HL-60 (cell line): Measurements from ENCODE around the gene CD1D.

Experiments used
- DNase-seq, 2 experiments: peaks; one replicate each; pipeline ENCODE4 v3.0.0-alpha.2; 2010 to 2020; ENCODE audit warnings: low read depth in 1 of 2, low spot score in 1 of 2
- H3K27ac ChIP-seq: fragments of 250-450 bp; sonication (Bioruptor Pico); replicated peaks from 2 replicates; pipeline ENCODE4 v1.5.1; 2020; ENCODE audit warnings: mild to moderate bottlenecking, moderate library complexity
- H3K27me3 ChIP-seq: fragments of 250-450 bp; sonication (Bioruptor Pico); 2 replicates; pipeline ENCODE4 v1.5.1; 2021; ENCODE audit warnings: mild to moderate bottlenecking, moderate library complexity; ENCODE audit not compliant: insufficient read depth, poor library complexity, severe bottlenecking
- H3K4me3 ChIP-seq: replicated peaks from 2 replicates; pipeline ENCODE4 v1.5.1; 2011; ENCODE audit warnings: mild to moderate bottlenecking, control low read depth, low read length; ENCODE audit not compliant: insufficient read depth
- CTCF ChIP-seq: IDR thresholded peaks from one replicate; pipeline ENCODE4 v1.5.1; 2011; ENCODE audit warnings: low read length, control low read depth, inconsistent platforms; ENCODE audit not compliant: insufficient read depth
- GABPA ChIP-seq: IDR thresholded peaks from 2 replicates; pipeline ENCODE4 v1.6.1; 2012; ENCODE audit warnings: low read depth
- POLR2AphosphoS5 ChIP-seq: IDR thresholded peaks from 2 replicates; pipeline ENCODE4 v1.6.1; 2012; ENCODE audit warnings: low read depth
- REST ChIP-seq: IDR thresholded peaks from 2 replicates; pipeline ENCODE4 v1.6.1; 2012; ENCODE audit warnings: low read depth; ENCODE audit not compliant: insufficient replicate concordance
- SPI1 ChIP-seq: IDR thresholded peaks from 2 replicates; pipeline ENCODE4 v1.6.1; 2012; ENCODE audit warnings: low read depth, mild to moderate bottlenecking, borderline replicate concordance

Gene CD1D

GRCh38 chr1:158153746-158154444 lies 26.8 kb upstream of the CD1D start:
- Histone ChIP-seq H3K27ac (no peak overlapping the region), H3K4me3 (no peak overlapping the region), H3K27me3 (no peaks in the 10 kb centered on the region)
- TF ChIP-seq SPI1 (no peak), GABPA (no peak), CTCF (no peak), REST (no peak), POLR2AphosphoS5 (no peak)
- DNase-seq, result no peak

GRCh38 chr1:158154501-158154900 lies 26.2 kb upstream of the CD1D start:
- no peaks in the 10 kb centered on the region for H3K27me3 ChIP-seq
- H3K4me3 ChIP-seq, result no peak overlapping the region
- no peak for DNase-seq
- no peak overlapping the region for H3K27ac ChIP-seq
- TF ChIP-seq POLR2AphosphoS5 (no peak), GABPA (no peak), CTCF (no peak), REST (no peak), SPI1 (no peak)

GRCh38 chr1:158155673-158156072 lies 25.0 kb upstream of the CD1D start:
- H3K27me3 ChIP-seq, result no peaks in the 10 kb centered on the region
- DNase-seq, result no peak
- no peak for TF ChIP-seq CTCF
- TF ChIP-seq REST, result no peak
- TF ChIP-seq POLR2AphosphoS5, result no peak
- TF ChIP-seq SPI1, result no peak
- no peak for TF ChIP-seq GABPA
- no peak overlapping the region for H3K4me3 ChIP-seq
- H3K27ac ChIP-seq, result no peak overlapping the region
